Measurements from ENCODE around the gene HDAC4. TPM values are rescaled to one million over a fixed set of nuclear protein-coding genes. Genes with fewer than 3 reads are reported as not detected.

HDAC4 gene
- total and polyA plus RNA-seq, 2 donors = 24.4 to 29.5 TPM

GRCh38 chr2:239327536-239328350 lies 73.1 kb downstream of the HDAC4 start:
- no peak overlapping the region for H3K4me3 ChIP-seq (ENCODE audit: low read depth, low read length)
- H3K27ac ChIP-seq (ENCODE audit: low read depth) = peak overlapping the region; percentile 72
- no peak for DNase-seq (ENCODE audit: extremely low spot score)
- H3K36me3 ChIP-seq (ENCODE audit: insufficient read depth) = no peaks in the 10 kb centered on the region
- H3K4me1 ChIP-seq (ENCODE audit: insufficient read depth) = no peaks in the 10 kb centered on the region
- 60% methylated on average over 13 of the region's 13 CpGs for WGBS

- no peak for DNase-seq (ENCODE audit: extremely low spot score)
- Histone ChIP-seq H3K27ac (ENCODE audit: low read depth) (no peak overlapping the region), H3K4me3 (ENCODE audit: low read depth, low read length) (no peak overlapping the region), H3K36me3 (ENCODE audit: insufficient read depth) (no peaks in the 10 kb centered on the region), H3K4me1 (ENCODE audit: insufficient read depth) (no peaks in the 10 kb centered on the region)
- WGBS = 78% methylated on average over 16 of the region's 16 CpGs
Measured at GRCh38 chr2:239326831-239327535, 73.8 kb downstream of the HDAC4 start.

- no peak for DNase-seq (ENCODE audit: extremely low spot score)
- no peaks in the 10 kb centered on the region for H3K4me1 ChIP-seq (ENCODE audit: insufficient read depth)
- no peak overlapping the region for H3K27ac ChIP-seq (ENCODE audit: low read depth)
- H3K36me3 ChIP-seq (ENCODE audit: insufficient read depth) = no peaks in the 10 kb centered on the region
- H3K4me3 ChIP-seq (ENCODE audit: low read depth, low read length) = no peak overlapping the region
- WGBS = 78% methylated on average over 14 of the region's 14 CpGs
Measured at GRCh38 chr2:239324456-239324855, 76.4 kb downstream of the HDAC4 start.

- no peaks in the 10 kb centered on the region for H3K4me1 ChIP-seq (ENCODE audit: insufficient read depth)
- H3K27ac ChIP-seq (ENCODE audit: low read depth) = no peak overlapping the region
- DNase-seq (ENCODE audit: extremely low spot score) = no peak
- no peaks in the 10 kb centered on the region for H3K36me3 ChIP-seq (ENCODE audit: insufficient read depth)
- WGBS = 88% methylated on average over 14 of the region's 14 CpGs
- no peak overlapping the region for H3K4me3 ChIP-seq (ENCODE audit: low read depth, low read length)
Measured at GRCh38 chr2:239323447-239323846, 77.4 kb downstream of the HDAC4 start.

GRCh38 chr2:239322416-239323086 lies 78.3 kb downstream of the HDAC4 start:
- no peak overlapping the region for H3K4me3 ChIP-seq (ENCODE audit: low read depth, low read length)
- H3K4me1 ChIP-seq (ENCODE audit: insufficient read depth) = no peaks in the 10 kb centered on the region
- DNase-seq (ENCODE audit: extremely low spot score) = no peak
- WGBS = 75% methylated on average over 14 of the region's 14 CpGs
- no peak overlapping the region for H3K27ac ChIP-seq (ENCODE audit: low read depth)
- no peaks in the 10 kb centered on the region for H3K36me3 ChIP-seq (ENCODE audit: insufficient read depth)

- H3K4me1 ChIP-seq (ENCODE audit: insufficient read depth) = no peaks in the 10 kb centered on the region
- no peaks in the 10 kb centered on the region for H3K36me3 ChIP-seq (ENCODE audit: insufficient read depth)
- no peak overlapping the region for H3K27ac ChIP-seq (ENCODE audit: low read depth)
- DNase-seq (ENCODE audit: extremely low spot score) = no peak
- 86% methylated on average over 9 of the region's 9 CpGs for WGBS
- H3K4me3 ChIP-seq (ENCODE audit: low read depth, low read length) = no peak overlapping the region
Measured at GRCh38 chr2:239321596-239322415, 79.0 kb downstream of the HDAC4 start.

DNA sequence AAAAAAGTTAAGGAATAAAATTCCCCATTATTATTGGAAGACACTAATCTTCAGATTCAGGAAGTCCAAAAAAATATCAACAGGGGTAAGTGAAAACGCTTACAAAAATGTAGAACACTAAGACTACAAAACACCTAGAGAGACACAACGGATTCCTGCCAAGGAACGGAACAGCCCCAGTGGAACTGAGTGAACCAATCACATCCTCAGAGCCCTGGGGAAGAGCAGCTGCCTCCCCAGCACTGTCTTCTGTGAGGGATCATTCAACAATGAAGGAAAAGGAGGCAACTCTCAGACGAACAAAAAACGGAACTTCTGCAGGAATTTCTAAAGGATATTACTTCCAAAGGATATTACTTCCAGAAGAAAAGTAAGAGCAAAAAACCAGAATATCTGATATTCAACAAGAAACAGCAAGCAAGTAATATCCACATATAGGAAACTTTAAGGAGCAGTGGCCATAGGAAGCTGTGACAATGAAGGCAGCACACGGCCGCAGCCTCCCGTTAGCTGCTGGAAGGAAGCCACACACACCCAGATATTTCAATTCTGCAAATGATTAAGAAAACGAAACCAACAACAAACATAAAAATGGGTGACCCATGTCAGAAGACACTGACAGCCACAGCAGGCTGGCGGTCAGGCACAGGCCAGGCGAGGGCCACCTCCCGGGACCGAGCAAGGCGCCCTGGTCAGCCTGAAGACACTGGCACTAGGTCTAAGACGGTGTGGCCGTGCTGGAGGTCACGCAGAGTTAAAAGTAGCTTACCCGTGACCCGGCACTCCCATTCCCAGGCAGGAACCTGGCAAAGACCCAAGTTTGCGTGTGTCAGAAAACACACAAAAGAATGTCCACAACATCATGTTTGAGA lies 81.8 kb downstream of the HDAC4 start:
- no peak for DNase-seq (ENCODE audit: extremely low spot score)
- peak overlapping the region; percentile 53 for H3K27ac ChIP-seq (ENCODE audit: low read depth)
- no peaks in the 10 kb centered on the region for H3K36me3 ChIP-seq (ENCODE audit: insufficient read depth)
- 50% methylated on average over 20 of the region's 20 CpGs for WGBS
- no peaks in the 10 kb centered on the region for H3K4me1 ChIP-seq (ENCODE audit: insufficient read depth)
- no peak overlapping the region for H3K4me3 ChIP-seq (ENCODE audit: low read depth, low read length)

- Histone ChIP-seq H3K4me3 (ENCODE audit: low read depth, low read length) (no peak overlapping the region), H3K4me1 (ENCODE audit: insufficient read depth) (no peaks in the 10 kb centered on the region)
- WGBS = 91% methylated on average over 18 of the region's 18 CpGs
Measured at GRCh38 chr2:239318151-239318611, 82.6 kb downstream of the HDAC4 start.

GRCh38 chr2:239316562-239317465 lies 84.0 kb downstream of the HDAC4 start:
- Histone ChIP-seq H3K4me1 (ENCODE audit: insufficient read depth) (no peaks in the 10 kb centered on the region), H3K27ac (ENCODE audit: low read depth) (peak overlapping the region; percentile 16), H3K4me3 (ENCODE audit: low read depth, low read length) (no peak overlapping the region), H3K36me3 (ENCODE audit: insufficient read depth) (no peaks in the 10 kb centered on the region)
- no peak for DNase-seq (ENCODE audit: extremely low spot score)
- WGBS = 42% methylated on average over 20 of the region's 20 CpGs

More at GRCh38 chr2:239318151-239318611, 82.6 kb downstream of the HDAC4 start:
- H3K27ac ChIP-seq (ENCODE audit: low read depth) = no peak overlapping the region
- no peak for DNase-seq (ENCODE audit: extremely low spot score)
- H3K36me3 ChIP-seq (ENCODE audit: insufficient read depth) = no peaks in the 10 kb centered on the region

DNA sequence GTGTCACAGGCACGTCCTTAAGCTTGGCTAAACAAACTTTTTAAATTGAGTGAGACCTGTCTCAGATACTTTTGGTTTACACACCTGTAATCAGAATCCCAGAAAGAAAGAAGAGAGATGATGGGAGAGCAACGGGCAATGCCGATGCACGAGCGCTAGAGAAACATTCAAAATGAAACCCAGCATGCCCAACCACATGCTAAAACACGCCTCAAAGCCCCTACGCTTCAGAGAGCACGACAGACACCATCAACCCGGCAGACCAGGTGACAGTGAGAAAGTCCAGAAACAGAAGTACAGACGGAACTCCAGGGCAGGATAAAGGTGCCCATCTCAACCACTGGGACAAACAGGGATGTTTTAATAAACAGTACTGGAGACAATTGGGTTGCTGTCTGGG lies 85.5 kb downstream of the HDAC4 start:
- Histone ChIP-seq H3K4me3 (ENCODE audit: low read depth, low read length) (no peak overlapping the region), H3K36me3 (ENCODE audit: insufficient read depth) (no peaks in the 10 kb centered on the region), H3K27ac (ENCODE audit: low read depth) (no peak overlapping the region), H3K4me1 (ENCODE audit: insufficient read depth) (no peaks in the 10 kb centered on the region)
- 93% methylated on average over 10 of the region's 10 CpGs for WGBS
- no peak for DNase-seq (ENCODE audit: extremely low spot score)

DNA sequence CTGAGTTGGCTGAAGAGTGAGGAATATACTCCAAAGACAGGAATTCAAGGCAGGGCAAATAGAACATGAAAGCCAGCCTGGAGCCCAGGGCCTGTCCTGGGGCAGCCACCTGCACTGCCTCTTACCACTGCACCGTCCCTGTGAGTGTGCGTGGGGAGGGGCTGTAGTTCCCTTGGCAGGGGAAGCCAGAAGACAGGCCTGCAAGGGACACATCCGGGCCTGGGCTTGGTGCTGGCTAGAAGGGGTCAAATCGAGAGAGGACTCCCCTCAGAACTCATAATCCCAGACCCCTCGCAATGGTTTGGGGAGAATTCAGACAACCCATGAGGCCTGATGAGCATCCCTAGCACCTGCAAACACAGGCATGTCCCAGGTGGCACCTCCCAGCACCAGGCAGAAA lies 87.0 kb downstream of the HDAC4 start:
- 93% methylated on average over 5 of the region's 5 CpGs for WGBS
- no peaks in the 10 kb centered on the region for H3K4me1 ChIP-seq (ENCODE audit: insufficient read depth)
- H3K27ac ChIP-seq (ENCODE audit: low read depth) = no peak overlapping the region
- no peak overlapping the region for H3K4me3 ChIP-seq (ENCODE audit: low read depth, low read length)
- DNase-seq (ENCODE audit: extremely low spot score) = no peak
- no peaks in the 10 kb centered on the region for H3K36me3 ChIP-seq (ENCODE audit: insufficient read depth)

Measured in urinary bladder (tissue), 4 donors.